ENCODE measurements around the gene KRTAP19-1.

Gene KRTAP19-1

DNA sequence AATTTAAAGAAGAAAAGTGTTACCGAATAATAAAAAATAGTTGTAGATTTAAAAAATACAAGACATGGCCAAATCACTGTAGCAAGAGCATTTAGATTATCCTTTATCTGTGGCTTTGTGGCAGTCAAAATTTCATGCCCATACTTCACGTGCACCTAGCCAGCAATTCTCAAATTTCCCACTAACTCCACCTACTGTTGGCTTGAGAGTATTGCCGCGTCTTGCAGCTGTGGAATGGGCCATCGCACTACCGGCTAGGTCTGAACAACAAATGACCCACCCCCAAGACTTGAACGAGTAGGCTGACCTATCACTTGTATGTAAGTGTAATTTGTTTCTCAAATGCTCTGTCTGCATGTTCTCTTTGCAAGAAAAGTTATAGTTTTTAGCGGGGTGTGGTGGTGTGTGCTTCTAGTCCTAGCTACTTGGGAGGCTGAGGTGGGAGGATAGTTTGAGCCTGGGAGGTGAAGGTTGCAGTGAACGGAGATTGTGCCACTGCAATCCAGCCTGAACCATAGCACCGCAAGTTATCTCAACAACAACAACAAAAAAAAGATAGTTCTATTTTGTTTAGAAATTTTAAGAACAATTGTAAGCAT is 46.0 kb downstream of the KRTAP19-1 start:
- no peaks in the 10 kb centered on the region for H3K36me3 ChIP-seq (ENCODE audit: control insufficient read depth, insufficient read depth, low read length)
- no peaks in the 10 kb centered on the region for H3K9me3 ChIP-seq (ENCODE audit: control insufficient read depth, low read length)
- no peaks in the 10 kb centered on the region for H3K27me3 ChIP-seq (ENCODE audit: control insufficient read depth, insufficient read depth, low read length, poor library complexity, severe bottlenecking)
- WGBS, 2 experiments: 44 to 50% methylated on average over 9 of the region's 10 CpGs
- H3K4me1 ChIP-seq (ENCODE audit: control insufficient read depth, insufficient read depth, low read length): no peaks in the 10 kb centered on the region
- H3K27ac ChIP-seq (ENCODE audit: insufficient read depth, low read depth, low read length, poor library complexity, severe bottlenecking): no peak overlapping the region
- no peak overlapping the region for H3K4me3 ChIP-seq (ENCODE audit: insufficient read depth, low read depth, low read length)

DNA sequence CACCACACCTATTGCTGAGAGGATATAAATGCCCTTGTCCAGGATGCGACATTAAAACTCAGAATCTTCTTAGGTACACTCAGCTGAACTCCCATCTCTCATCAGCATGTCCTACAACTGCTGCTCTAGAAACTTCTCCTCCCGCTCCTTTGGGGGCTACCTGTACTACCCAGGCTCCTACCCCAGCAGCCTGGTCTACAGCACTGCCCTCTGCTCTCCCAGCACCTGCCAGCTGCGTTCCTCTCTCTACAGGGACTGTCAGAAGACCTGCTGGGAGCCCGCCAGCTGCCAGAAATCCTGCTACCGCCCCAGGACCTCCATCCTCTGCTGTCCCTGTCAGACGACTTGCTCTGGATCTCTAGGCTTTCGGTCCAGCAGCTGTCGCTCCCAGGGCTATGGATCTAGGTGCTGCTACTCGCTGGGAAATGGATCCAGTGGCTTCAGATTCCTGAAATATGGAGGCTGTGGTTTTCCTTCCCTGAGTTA is 50.0 kb downstream of the KRTAP19-1 start, which contains the start of gene KRTAP13-4:
TSS of gene KRTAP13-4 (plus strand) at position 51 of the 486 bp plus-strand sequence. CDS start at position 107, 56 bp downstream.
- Histone ChIP-seq H3K27me3 (ENCODE audit: control insufficient read depth, insufficient read depth, low read length, poor library complexity, severe bottlenecking) (no peaks in the 10 kb centered on the region), H3K9me3 (ENCODE audit: control insufficient read depth, low read length) (no peaks in the 10 kb centered on the region), H3K4me3 (ENCODE audit: insufficient read depth, low read depth, low read length) (no peak within 1 kb of the TSS), H3K4me1 (ENCODE audit: control insufficient read depth, insufficient read depth, low read length) (no peaks in the 10 kb centered on the region), H3K27ac (ENCODE audit: insufficient read depth, low read depth, low read length, poor library complexity, severe bottlenecking) (no peak within 1 kb of the TSS), H3K36me3 (ENCODE audit: control insufficient read depth, insufficient read depth, low read length) (no peaks in the 10 kb centered on the region)
- 89 to 91% methylated on average over 9 of the region's 9 CpGs for WGBS, 2 experiments

Data from ectodermal cell (in vitro differentiated cells).